AG08396 (cell line): ENCODE data around the gene FXYD7.
"Not testable (repeated sequence)": the region's sequence is repeated elsewhere in the genome, so short reads cannot be mapped to it uniquely, and the experiment has no call there.

Source experiments
- DNase-seq: peaks from one replicate; pipeline ENCODE4 v3.0.0; 2012; ENCODE audit warnings: low spot score, mixed read lengths

FXYD7 gene

GRCh38 chr19:35143231-35143715 is at the start of gene FXYD7:
TSS of gene FXYD7 (plus strand) at chr19:35143255. CDS start at chr19:35143334, 79 bp downstream.
- DNase-seq: no peak

GRCh38 chr19:35093430-35093829 is 49.6 kb upstream of the FXYD7 start:
- no peak for DNase-seq

DNA sequence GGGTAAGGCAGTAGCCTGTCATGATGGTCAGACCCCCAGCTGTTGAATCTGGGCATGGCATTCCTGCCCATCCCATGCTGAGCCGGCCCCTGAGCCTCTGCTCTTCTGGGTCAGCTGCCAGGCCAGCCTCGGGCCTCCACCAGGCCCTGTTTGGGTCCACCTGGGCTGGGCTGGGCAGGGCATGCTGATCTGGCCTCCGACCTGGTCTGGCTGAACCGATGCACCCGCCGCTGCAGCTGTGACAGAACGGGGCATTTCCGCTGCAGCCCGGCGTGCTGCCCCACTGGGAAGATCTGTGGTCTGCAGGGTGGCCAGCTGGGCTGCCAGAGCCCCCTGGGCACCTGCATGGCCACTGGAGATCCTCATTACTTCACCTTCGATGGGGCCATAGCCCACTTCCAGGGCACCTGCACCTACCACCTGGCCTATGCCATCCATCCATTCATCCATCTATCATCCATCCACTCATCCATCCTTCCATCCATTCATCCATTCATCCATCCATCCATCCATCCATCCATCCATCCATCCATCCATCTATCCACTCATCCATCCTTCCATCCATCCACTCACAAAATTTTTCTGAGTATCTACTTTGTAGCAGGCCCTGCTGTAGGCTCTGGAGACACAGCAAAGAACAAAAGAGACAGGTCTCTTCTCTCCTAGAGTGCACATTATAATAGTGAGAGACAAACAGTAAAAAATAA is 49.0 kb upstream of the FXYD7 start:
- DNase-seq: no peak

GRCh38 chr19:35094656-35095055 is 48.4 kb upstream of the FXYD7 start:
- no peak for DNase-seq

DNA sequence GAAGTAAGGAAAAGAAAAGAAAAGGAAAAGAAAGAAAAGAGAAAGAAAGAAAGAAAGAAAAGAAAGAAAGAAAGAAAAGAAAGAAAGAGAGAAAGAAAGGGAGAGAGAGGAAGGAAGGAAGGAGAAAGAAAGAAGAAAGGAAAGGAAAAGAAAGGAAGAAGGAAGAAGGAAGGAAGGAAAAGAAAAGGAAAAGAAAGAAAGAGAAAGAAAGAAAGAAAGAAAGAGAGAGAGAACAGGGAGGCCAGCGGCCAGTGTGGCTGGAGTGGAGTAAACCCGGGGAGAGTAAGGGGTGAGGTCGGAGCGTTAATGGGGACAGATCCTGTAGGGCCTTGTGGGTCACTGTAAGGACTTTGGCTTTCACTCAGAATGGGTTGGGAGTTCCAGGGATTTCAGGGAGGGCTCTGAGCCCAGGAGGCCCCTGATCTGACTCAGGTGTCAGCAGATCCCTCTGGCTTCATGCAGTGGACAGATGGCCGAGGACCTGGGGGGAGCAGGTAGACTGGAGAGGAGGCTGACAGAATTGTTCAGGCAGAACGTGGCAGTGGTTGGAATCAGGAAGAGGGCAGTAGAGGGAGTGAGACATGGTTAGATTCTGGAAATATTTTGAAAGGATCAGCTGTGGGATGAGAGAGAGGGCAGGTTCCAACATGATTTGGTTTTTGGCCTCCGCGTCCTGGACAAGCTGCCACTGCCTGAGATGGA is 47.2 kb upstream of the FXYD7 start:
- no peak for DNase-seq

- no peak for DNase-seq
Observed at GRCh38 chr19:35098413-35099049, 44.5 kb upstream of the FXYD7 start.

GRCh38 chr19:35099155-35099896 is 43.7 kb upstream of the FXYD7 start:
- DNase-seq: no peak

DNA sequence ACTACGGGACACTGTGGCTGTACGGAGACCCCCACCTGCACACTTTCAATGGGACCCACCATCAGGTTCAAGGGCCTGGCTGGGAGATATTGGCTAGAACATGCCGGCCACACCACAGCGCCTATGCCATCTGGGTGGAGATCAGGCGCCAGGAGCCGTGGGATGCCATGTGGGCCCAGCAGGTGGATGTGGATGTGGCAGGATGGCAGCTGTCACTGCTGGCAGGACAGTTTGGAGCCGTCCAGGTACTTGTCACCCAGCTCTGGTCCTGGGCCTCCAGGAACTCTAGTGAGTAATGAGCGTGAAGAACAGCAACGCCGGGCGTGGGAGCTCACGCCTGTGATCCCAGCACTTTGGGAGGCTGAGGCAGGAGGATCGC is 43.2 kb upstream of the FXYD7 start:
- no peak for DNase-seq

GRCh38 chr19:35100588-35101533 is 42.2 kb upstream of the FXYD7 start:
- no peak for DNase-seq

DNA sequence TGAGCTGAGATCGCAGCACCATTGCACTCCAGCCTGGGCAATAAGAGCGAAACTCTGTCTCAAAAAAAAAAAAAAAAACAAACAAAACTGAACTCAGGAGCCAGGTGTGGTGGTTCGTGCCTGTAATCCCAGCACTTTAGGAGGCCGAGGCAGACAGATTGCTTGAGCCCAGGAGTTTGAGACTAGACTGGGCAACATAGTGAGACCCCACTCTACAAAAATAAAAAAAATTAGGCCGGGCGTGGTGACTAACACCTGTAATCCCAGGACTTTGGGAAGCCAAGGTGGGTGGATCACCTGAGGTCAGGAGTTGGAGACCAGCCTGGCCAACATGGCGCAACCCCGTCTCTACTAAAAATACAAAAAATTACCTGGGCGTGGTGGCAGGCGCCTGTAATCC is 41.1 kb upstream of the FXYD7 start:
- DNase-seq: not testable (repeated sequence)

DNA sequence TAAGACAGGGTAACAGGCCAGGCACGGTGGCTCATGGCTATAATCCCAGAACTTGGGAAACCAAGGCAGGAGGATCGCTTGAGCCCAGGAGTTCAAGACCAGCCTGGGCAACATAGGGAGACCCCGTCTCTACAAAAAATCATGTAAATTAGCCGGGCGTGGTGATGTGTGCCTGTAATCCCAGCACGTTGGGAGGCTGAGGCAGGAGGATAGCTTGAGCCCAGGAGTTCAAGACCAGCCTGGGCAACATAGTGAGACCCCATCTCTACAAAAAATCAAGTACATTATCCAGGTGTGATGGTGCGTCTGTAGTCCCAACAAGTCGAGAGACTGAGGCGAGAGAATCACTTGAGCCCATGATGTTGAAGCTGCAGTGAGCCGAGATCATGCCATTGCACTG is 39.4 kb upstream of the FXYD7 start:
- not testable (repeated sequence) for DNase-seq

DNA sequence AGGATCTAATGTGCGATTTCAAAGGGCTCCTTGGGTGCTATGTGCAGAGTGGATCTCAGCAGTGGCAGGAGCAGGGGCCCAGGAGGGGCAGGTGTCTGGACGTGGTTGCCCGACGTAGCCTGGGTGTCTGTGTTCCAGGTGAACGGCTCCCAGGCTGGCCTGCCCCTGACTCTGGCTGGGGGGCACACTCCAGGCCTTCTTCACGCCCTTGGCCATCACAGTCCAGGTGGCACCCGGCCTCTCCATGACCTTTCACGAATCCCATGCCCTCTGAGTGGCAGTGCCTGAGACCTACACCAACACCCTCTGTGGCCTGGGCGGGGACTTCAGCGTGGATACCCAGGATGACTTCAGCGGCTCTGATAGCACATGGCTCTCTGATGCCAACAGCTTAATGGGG is 38.7 kb upstream of the FXYD7 start:
- no peak for DNase-seq

- DNase-seq: no peak
Observed at GRCh38 chr19:35105047-35105410, 38.0 kb upstream of the FXYD7 start.

DNA sequence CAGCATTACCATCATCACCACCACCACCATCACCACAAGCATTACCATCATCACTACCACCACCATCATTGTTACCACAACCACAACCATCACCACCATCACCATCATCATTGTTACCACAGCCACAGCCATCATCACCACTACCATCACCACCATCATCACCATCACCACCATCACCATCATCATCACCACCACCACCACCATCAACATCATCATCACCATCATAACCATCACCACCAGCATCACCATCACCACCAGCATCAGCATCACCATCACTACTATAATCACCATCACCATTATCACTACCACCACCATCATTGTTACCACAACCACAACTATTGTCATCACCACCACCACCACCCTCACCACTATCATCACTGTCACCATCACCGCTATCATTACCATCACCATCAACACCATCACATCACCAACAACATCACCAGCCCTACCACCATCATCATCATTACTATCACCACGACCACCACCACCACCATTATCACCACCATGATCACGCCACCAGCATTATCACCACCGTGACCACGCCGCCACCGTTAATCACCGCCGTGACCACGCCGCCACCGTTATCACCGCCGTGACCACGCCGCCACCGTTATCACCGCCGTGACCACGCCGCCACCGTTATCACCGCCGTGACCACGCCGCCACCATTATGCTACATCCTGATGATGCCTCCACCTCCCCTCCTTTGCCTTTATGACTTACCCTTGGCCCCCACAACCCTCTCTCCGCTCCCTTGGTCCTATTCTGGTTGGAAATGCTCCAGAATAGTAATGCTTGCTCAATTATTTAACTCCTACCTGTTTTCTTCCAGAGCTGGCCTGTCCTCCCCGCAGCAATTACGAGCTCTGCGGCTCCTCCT is 37.4 kb upstream of the FXYD7 start:
- DNase-seq: no peak

DNA sequence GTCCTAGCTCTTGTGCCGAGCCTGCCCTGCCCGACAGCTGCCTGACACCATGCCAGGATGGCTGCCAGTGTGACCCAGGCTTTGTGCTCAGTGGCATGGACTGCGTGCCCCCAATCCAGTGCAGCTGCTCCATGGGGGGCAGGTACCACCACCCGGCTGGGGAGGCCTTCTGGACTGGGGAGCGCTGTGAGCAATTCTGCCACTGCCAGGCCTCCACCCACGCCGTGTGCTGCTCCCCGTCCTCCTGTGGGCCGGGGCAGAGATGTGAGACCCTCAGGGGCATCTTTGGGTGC is 36.8 kb upstream of the FXYD7 start:
- DNase-seq: no peak

DNA sequence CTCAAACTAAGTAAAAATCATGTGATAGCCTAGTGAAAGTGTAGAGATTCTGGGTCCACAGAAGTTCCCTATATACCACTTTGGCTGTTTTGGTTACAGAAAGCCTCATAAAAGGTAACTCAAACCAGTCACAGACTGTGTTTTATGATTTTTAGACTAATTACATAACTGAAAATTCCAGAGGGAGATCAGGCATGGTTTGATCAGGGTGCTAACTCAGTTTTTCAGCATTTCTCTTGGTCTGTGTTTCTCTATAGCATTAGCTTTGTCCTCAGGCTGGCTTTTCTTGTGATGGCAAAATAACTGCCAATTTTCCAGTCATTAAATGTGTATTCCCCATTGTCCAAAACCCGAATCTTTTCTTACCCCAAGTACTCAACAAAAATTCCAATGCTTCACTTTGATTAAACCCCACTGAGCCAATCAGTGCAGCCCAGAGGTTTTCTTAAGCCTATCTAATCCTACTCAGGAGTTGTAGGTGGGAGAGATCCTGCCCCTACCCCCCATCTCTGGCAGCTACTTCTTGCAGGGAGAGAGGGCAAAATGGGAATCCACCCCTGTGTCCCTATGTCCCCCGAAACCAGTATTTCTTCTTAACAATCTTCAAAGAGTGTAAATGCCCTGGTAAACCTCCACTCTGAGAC is 36.0 kb upstream of the FXYD7 start:
- no peak for DNase-seq

GRCh38 chr19:35107545-35107944 is 35.5 kb upstream of the FXYD7 start:
- peak; percentile 55 for DNase-seq

GRCh38 chr19:35108730-35109129 is 34.3 kb upstream of the FXYD7 start:
- no peak for DNase-seq

DNA sequence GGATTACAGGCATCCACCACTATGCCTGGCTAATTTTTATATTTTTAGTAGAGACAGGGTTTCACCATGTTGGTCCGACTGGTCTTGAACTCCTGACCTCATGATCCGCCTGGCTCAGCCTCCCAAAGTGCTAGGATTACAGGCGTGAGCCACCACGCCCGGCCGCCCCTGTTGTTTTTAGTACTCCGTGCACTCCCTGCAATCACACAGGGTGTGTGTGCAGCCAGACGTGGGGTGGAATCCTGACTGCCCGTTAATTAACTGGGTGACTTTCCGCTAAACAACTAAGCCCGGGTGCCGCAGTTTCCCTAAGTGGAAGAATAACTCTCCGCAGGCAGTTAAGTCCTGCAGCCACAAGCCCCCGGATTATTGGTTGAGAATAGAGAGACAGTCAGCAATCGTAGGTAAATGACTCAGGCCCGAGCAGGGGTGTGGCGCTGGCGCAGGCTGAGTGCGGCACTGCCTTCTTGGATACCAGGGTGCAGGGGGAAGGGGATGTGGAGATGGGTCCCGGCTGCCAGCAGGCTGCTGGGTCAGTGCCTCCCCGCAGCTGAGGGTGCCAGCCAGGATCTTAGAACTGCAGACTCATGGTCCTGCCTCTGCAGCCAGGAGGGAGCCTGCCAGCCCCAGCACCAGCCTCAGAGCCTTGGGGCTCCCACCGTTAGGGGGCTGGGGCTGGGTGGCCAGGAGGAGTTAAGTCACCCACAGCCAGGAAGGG is 33.5 kb upstream of the FXYD7 start:
- DNase-seq: no peak
